Neural cell (in vitro differentiated cells): ENCODE data around the gene CSNK1G3. TPM values are rescaled to one million over a fixed set of nuclear protein-coding genes. Genes with fewer than 3 reads are reported as not detected.

Source experiments
- H2AFZ ChIP-seq: fragments of 200-600, 300-800 bp; sonication (generic), shearing (Covaris generic); 2 replicates; pipeline ENCODE4 v1.6.0; 2014; ENCODE audit warnings: low read depth, mild to moderate bottlenecking, antibody characterized with exemption, low read length, moderate library complexity
- H3F3A ChIP-seq: fragments of 200-600 bp; shearing (Covaris generic); 2 replicates; pipeline ENCODE4 v1.6.1; 2016; ENCODE audit warnings: mild to moderate bottlenecking, moderate library complexity, mixed read lengths, antibody characterized with exemption, low read length; ENCODE audit not compliant: insufficient read depth, poor library complexity, severe bottlenecking
- H3K27ac ChIP-seq: fragments of 200-600, 300-800 bp; sonication (generic), shearing (Covaris generic); 2 replicates; pipeline ENCODE4 v1.5.1; 2014; ENCODE audit warnings: mild to moderate bottlenecking, low read length, moderate library complexity
- H3K27me3 ChIP-seq: fragments of 300-800, 200-600 bp; sonication (generic), shearing (Covaris generic); 2 replicates; pipeline ENCODE4 v1.6.0; 2014; ENCODE audit warnings: mild to moderate bottlenecking, low read depth, low read length, moderate library complexity; ENCODE audit not compliant: insufficient read depth
- H3K36me3 ChIP-seq: fragments of 300-800, 200-600 bp; sonication (generic), shearing (Covaris generic); 2 replicates; pipeline ENCODE4 v1.5.1; 2014; ENCODE audit warnings: mild to moderate bottlenecking, antibody characterized with exemption, low read length, moderate library complexity; ENCODE audit not compliant: insufficient read depth
- H3K4me2 ChIP-seq: fragments of 300-800, 200-600 bp; sonication (generic), shearing (Covaris generic); 2 replicates; pipeline ENCODE4 v1.6.0; 2014; ENCODE audit warnings: mild to moderate bottlenecking, low read length
- H3K4me3 ChIP-seq: fragments of 300-800, 200-600 bp; sonication (generic), shearing (Covaris generic); 2 replicates; pipeline ENCODE4 v1.5.1; 2014; ENCODE audit warnings: mild to moderate bottlenecking, low read length, moderate library complexity
- H3K79me2 ChIP-seq: fragments of 200-600 bp; shearing (Covaris generic); replicated peaks from 2 replicates; pipeline ENCODE4 v1.6.0; 2014; ENCODE audit warnings: mild to moderate bottlenecking, low read length, moderate library complexity; ENCODE audit not compliant: insufficient read depth
- H3K9ac ChIP-seq: fragments of 300-800, 200-600 bp; sonication (generic), shearing (Covaris generic); 2 replicates; pipeline ENCODE4 v1.6.1; 2016; ENCODE audit warnings: mild to moderate bottlenecking, low read length, mixed read lengths
- H3K9me2 ChIP-seq: fragments of 200-600 bp; shearing (Covaris generic); 2 replicates; pipeline ENCODE4 v1.6.1; 2016; ENCODE audit warnings: mild to moderate bottlenecking, low read length, mixed read lengths; ENCODE audit not compliant: insufficient read depth
- H3K9me3 ChIP-seq: fragments of 200-600, 300-800 bp; sonication (generic), shearing (Covaris generic); 2 replicates; pipeline ENCODE4 v1.6.1; 2016; ENCODE audit warnings: mild to moderate bottlenecking, mixed run types, low read length, moderate library complexity, mixed read lengths
- H4K20me1 ChIP-seq: fragments of 200-600 bp; shearing (Covaris generic); 2 replicates; pipeline ENCODE4 v1.6.1; 2016; ENCODE audit warnings: mild to moderate bottlenecking, mixed run types; ENCODE audit not compliant: insufficient read depth
- CTCF ChIP-seq: fragments of 450-650 bp; IDR thresholded peaks from 2 replicates; pipeline ENCODE4 v1.5.1; 2014; ENCODE audit warnings: antibody characterized with exemption, mild to moderate bottlenecking, moderate library complexity; ENCODE audit not compliant: poor library complexity, severe bottlenecking
- EP300 ChIP-seq: fragments of 450-650 bp; conservative IDR thresholded peaks from 2 replicates; pipeline ENCODE4 v1.6.1; 2014; ENCODE audit warnings: antibody characterized with exemption, mild to moderate bottlenecking, moderate library complexity; ENCODE audit not compliant: poor library complexity, severe bottlenecking
- EZH2 ChIP-seq: fragments of 200-600, 300-800 bp; shearing (Covaris generic), sonication (generic); IDR thresholded peaks from 2 replicates; pipeline ENCODE4 v1.6.1; 2014; ENCODE audit warnings: antibody characterized with exemption, low read length, borderline replicate concordance, mild to moderate bottlenecking; ENCODE audit not compliant: insufficient read depth, poor library complexity, severe bottlenecking
- MXI1 ChIP-seq: fragments of 450-650 bp; conservative IDR thresholded peaks from 2 replicates; pipeline ENCODE4 v1.6.1; 2014; ENCODE audit warnings: antibody characterized with exemption, mild to moderate bottlenecking; ENCODE audit not compliant: poor library complexity, severe bottlenecking
- POLR2AphosphoS5 ChIP-seq: IDR thresholded peaks from 2 replicates; pipeline ENCODE4 v1.6.1; 2012
- RAD21 ChIP-seq: fragments of 450-650 bp; conservative IDR thresholded peaks from 2 replicates; pipeline ENCODE4 v1.6.1; 2014; ENCODE audit warnings: antibody characterized with exemption, mild to moderate bottlenecking, moderate library complexity
- REST ChIP-seq: IDR thresholded peaks from 2 replicates; pipeline ENCODE4 v1.6.1; 2012; ENCODE audit warnings: borderline replicate concordance
- SMC3 ChIP-seq: fragments of 450-650 bp; conservative IDR thresholded peaks from 2 replicates; pipeline ENCODE4 v1.6.1; 2014; ENCODE audit warnings: antibody characterized with exemption, mild to moderate bottlenecking, moderate library complexity; ENCODE audit not compliant: poor library complexity
- TAF1 ChIP-seq: IDR thresholded peaks from 2 replicates; pipeline ENCODE4 v1.6.1; 2012; ENCODE audit warnings: low read depth
- polyA plus RNA-seq: library from polyadenylated mRNA; depleted of rRNA; stranded (reverse); fragments of >200 nt; gene quantifications from 2 replicates; pipeline ENCODE4 v1.2.3, GENCODE V29; 2014

Gene CSNK1G3
- polyA plus RNA-seq, 1 donor from 2014 or later: 29.1 TPM

- Histone ChIP-seq H3K36me3 (no peaks in the 10 kb centered on the region), H3K9me3 (no peaks in the 10 kb centered on the region), H2AFZ (no peak overlapping the region), H4K20me1 (no peaks in the 10 kb centered on the region), H3K27ac (no peak overlapping the region), H3F3A (no peaks in the 10 kb centered on the region), H3K4me3 (no peak overlapping the region), H3K9ac (no peak overlapping the region), H3K9me2 (no peaks in the 10 kb centered on the region), H3K79me2 (no peaks in the 10 kb centered on the region), H3K4me2 (no peak overlapping the region), H3K27me3 (no peaks in the 10 kb centered on the region)
- TF ChIP-seq POLR2AphosphoS5 (no peak), EZH2 (no peak), MXI1 (no peak), SMC3 (no peak), REST (no peak), CTCF (no peak), EP300 (no peak), RAD21 (no peak), TAF1 (no peak)
Measured at GRCh38 chr5:123665822-123666371, 153.9 kb downstream of the CSNK1G3 start.

Other genes with a start within 250 kb of the CSNK1G3 start
- gene CEP120, start 88.8 kb upstream of the CSNK1G3 start, polyA plus RNA-seq: 30.4 and 33.2 TPM in 2 replicates